Gastroesophageal sphincter (tissue), 4 donors: Measurements from ENCODE around the gene LEAP2. TPM values are rescaled to one million over a fixed set of nuclear protein-coding genes. Genes with fewer than 3 reads are reported as not detected.

ENCODE experiments used
- ATAC-seq: fragments of 150-250 bp; one replicate; pipeline ENCODE4 v1.9.1; 2016; ENCODE audit warnings: mild to moderate bottlenecking, moderate library complexity
- H3K27ac ChIP-seq, 4 donors: fragments of 200-600 bp; sonication (generic) in 3 of 4; 1 replicate in 3 of 4; 2 replicates in 1 of 4; pipeline ENCODE4 v1.5.1; 2016 to 2019
- H3K27me3 ChIP-seq: fragments of 200-600 bp; sonication (generic); one replicate; pipeline ENCODE4 v1.5.1; 2019
- H3K36me3 ChIP-seq, 2 donors: fragments of 200-600 bp; sonication (generic); one replicate each; pipeline ENCODE4 v1.5.1; 2019; ENCODE audit warnings: control low read depth in 1 of 2
- H3K4me1 ChIP-seq, 3 donors: fragments of 200-600 bp; sonication (generic); 1 replicate in 2 of 3; 2 replicates in 1 of 3; pipeline ENCODE4 v1.5.1; 2016 to 2019; ENCODE audit warnings: control low read depth in 2 of 3
- H3K4me3 ChIP-seq, 2 donors: fragments of 200-600 bp; sonication (generic); one replicate each; pipeline ENCODE4 v1.5.1; 2019; ENCODE audit warnings: mild to moderate bottlenecking in 1 of 2, moderate library complexity in 1 of 2
- H3K9me3 ChIP-seq, 3 donors: fragments of 200-600 bp; sonication (generic); one replicate each; pipeline ENCODE4 v1.5.1; 2017 to 2019; ENCODE audit warnings: control low read depth in 2 of 3
- CTCF ChIP-seq, 4 experiments: fragments of 200-600 bp in 2 of 4; fragments of 450-650 bp in 2 of 4; sonication (generic) in 1 of 4; IDR thresholded peaks; one replicate each; pipeline ENCODE4 v1.5.1; 2017 to 2019; ENCODE audit warnings: antibody characterized with exemption in 4 of 4, mild to moderate bottlenecking in 2 of 4, moderate library complexity in 2 of 4
- EP300 ChIP-seq: sonication (generic); formaldehyde crosslinking; IDR thresholded peaks from one replicate; pipeline ENCODE4 v1.6.1; 2017; ENCODE audit warnings: antibody characterized with exemption, mild to moderate bottlenecking
- POLR2A ChIP-seq, 2 donors: fragments of 450-650 bp; IDR thresholded peaks; one replicate each; pipeline ENCODE4 v1.6.1; 2017; ENCODE audit warnings: antibody characterized with exemption in 2 of 2, mild to moderate bottlenecking in 2 of 2, moderate library complexity in 1 of 2
- POLR2AphosphoS5 ChIP-seq: sonication (generic); formaldehyde crosslinking; IDR thresholded peaks from one replicate; pipeline ENCODE4 v1.6.1; 2017; ENCODE audit warnings: antibody characterized with exemption
- WGBS, 2 donors: methylation state at CpG; one replicate each; pipeline ENCODE4 v1.1.5; 2018; ENCODE audit warnings: low coverage in 1 of 2; 5-methylcytosine and 5-hydroxymethylcytosine counted together
- total RNA-seq, 4 donors: library from RNA; depleted of rRNA; stranded (reverse); fragments of >200 nt; gene quantifications; one replicate each; pipeline ENCODE4 v1.1.0, GENCODE V29; 2016

The LEAP2 gene
- total RNA-seq, 4 donors from 2014 or later = 0.12 to 1.9 (median 0.74) TPM

- no peaks in the 10 kb centered on the region for H3K4me1 ChIP-seq
- TF ChIP-seq CTCF (IDR thresholded peaks at IDR 0.05) (no peak), POLR2A (IDR thresholded peaks at IDR 0.05) (no peak), POLR2AphosphoS5 (no peak), EP300 (no peak)
- H3K27ac ChIP-seq = no peak overlapping the region
- H3K9me3 ChIP-seq = no peaks in the 10 kb centered on the region
- no peaks in the 10 kb centered on the region for H3K36me3 ChIP-seq
- H3K27me3 ChIP-seq = no peaks in the 10 kb centered on the region
- H3K4me3 ChIP-seq = no peak overlapping the region
- WGBS, 2 donors = 87 to 89% methylated on average over 1 to 2 of the region's 2 CpGs
- ATAC-seq = no peak
Observed at GRCh38 chr5:132859889-132860437, 13.5 kb upstream of the LEAP2 start.

GRCh38 chr5:132860742-132861141 lies 12.7 kb upstream of the LEAP2 start:
- Histone ChIP-seq H3K9me3 (no peaks in the 10 kb centered on the region), H3K27me3 (no peaks in the 10 kb centered on the region), H3K4me3 (no peak overlapping the region), H3K27ac (no peak overlapping the region), H3K4me1 (peaks cover 0 to 5% (median 0%) of the 10 kb centered on the region in 3 donors), H3K36me3 (no peaks in the 10 kb centered on the region)
- WGBS, 2 donors = 66 to 70% methylated on average over 5 of the region's 5 CpGs
- TF ChIP-seq EP300 (no peak), POLR2A (IDR thresholded peaks at IDR 0.05) (no peak)
- no peak for ATAC-seq

GRCh38 chr5:132865668-132866341 lies 7.7 kb upstream of the LEAP2 start:
- H3K27ac ChIP-seq = peak overlapping the region; percentile 80 to 95 (median 92)
- WGBS, 2 donors = 20 to 46% methylated on average over 11 to 14 of the region's 30 CpGs
- H3K36me3 ChIP-seq = peaks cover 0 to 32% of the 10 kb centered on the region in 2 donors

GRCh38 chr5:132866342-132867045 lies 7.0 kb upstream of the LEAP2 start, which contains the start of the genes GDF9 and UQCRQ:
TSS of gene GDF9 (minus strand) at chr5:132866469. CDS start at chr5:132864533, 1,936 bp downstream.
TSS of gene UQCRQ (plus strand) at chr5:132866642. CDS start at chr5:132866882, 240 bp downstream.
- H3K27me3 ChIP-seq = no peaks in the 10 kb centered on the region
- WGBS, 2 donors = 2% methylated on average over 8 of the region's 55 CpGs; no CpG with 5 or more reads in 1 of the 2 donors

More at GRCh38 chr5:132865668-132866341, 7.7 kb upstream of the LEAP2 start:
- Histone ChIP-seq H3K4me3 (peak overlapping the region; percentile 71 to 86), H3K4me1 (peaks cover 4 to 24% (median 11%) of the 10 kb centered on the region in 3 donors), H3K9me3 (no peaks in the 10 kb centered on the region), H3K27me3 (no peaks in the 10 kb centered on the region)
- peak; percentile 61 for ATAC-seq
- no peak for TF ChIP-seq POLR2AphosphoS5
- TF ChIP-seq POLR2A (IDR thresholded peaks at IDR 0.05) = no peak
- no peak for TF ChIP-seq CTCF (IDR thresholded peaks at IDR 0.05)
- no peak for TF ChIP-seq EP300

More at GRCh38 chr5:132866342-132867045, 7.0 kb upstream of the LEAP2 start, which contains the start of the genes GDF9 and UQCRQ:
- Histone ChIP-seq H3K4me3 (peak within 1 kb of the TSS; percentile 71 to 86), H3K4me1 (peaks cover 4 to 24% (median 11%) of the 10 kb centered on the region in 3 donors), H3K9me3 (no peaks in the 10 kb centered on the region), H3K36me3 (peaks cover 0 to 37% of the 10 kb centered on the region in 2 donors), H3K27ac (peak within 1 kb of the TSS; percentile 80 to 95 (median 92))
- TF ChIP-seq POLR2AphosphoS5 (peak; percentile 91), EP300 (no peak), CTCF (IDR thresholded peaks at IDR 0.05) (peak in 3 of 4 experiments; percentile 15 to 41 (median 30)), POLR2A (IDR thresholded peaks at IDR 0.05) (peak; percentile 74 to 89)
- peak; percentile 100 for ATAC-seq
